ENCODE data around the gene SERPINE1. TPM values are rescaled to one million over a fixed set of nuclear protein-coding genes. Genes with fewer than 3 reads are reported as not detected.

The SERPINE1 gene
- total and polyA plus RNA-seq, 2 of the 8 experiments (the other 6 are each of a cell fraction or from before 2014, with no cell fraction given): 3.7 to 5.6 TPM

DNA sequence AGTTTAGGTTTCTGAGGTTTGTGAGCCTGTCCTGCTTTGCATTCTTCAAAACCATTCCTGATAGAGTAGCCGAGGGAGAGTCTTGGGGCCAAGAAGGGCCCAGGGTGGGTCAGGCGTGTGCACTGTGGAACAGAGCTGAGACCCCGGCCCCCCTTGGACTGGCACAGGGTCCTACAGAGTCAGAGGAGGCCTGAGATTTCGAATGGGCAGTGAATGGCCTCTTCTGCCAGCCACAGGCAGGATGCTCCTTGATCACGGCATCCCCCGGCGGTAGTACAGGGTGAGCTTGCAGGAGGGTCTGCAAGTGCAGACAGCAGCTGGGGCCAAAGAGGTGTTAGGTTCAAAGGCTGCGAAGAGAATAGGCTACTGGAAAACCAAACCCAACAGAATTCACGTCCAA, 37.0 kb upstream of the SERPINE1 start:
- ChIA-PET POLR2A (ENCODE audit: partially characterized antibody) (no interaction called here), CTCF (ENCODE audit: partially characterized antibody) (interaction anchor here (1.3 to 1.9 kb wide), 3 partner anchors 47 to 195 kb away, joined by 4 to 5 read pairs (median 4); no protein-coding TSS in a partner anchor)
- Histone ChIP-seq H2BK12ac (ENCODE audit: low read depth, low read length) (no peak overlapping the region), H4K20me1 (replicated peaks in 1 of 2; ENCODE audit: control insufficient read depth in 1 of 2, insufficient read depth in 2 of 2, low read length in 2 of 2) (no peaks in the 10 kb centered on the region), H3K18ac (ENCODE audit: extremely low read depth, low read length) (no peak overlapping the region), H3K27ac (ENCODE audit: low read depth, low read length) (no peak overlapping the region), H3K4me3 (ENCODE audit: extremely low read depth in 1 of 4, insufficient read depth in 2 of 4, low read depth in 3 of 4, low read length in 4 of 4) (no peak overlapping the region), H3K79me2 (ENCODE audit: control insufficient read depth in 1 of 2, insufficient read depth in 2 of 2, low read length in 2 of 2) (no peaks in the 10 kb centered on the region), H3K27me3 (replicated peaks in 1 of 4; ENCODE audit: control insufficient read depth in 3 of 4, extremely low read depth in 1 of 4, insufficient read depth in 3 of 4, low read length in 3 of 4) (no peaks in the 10 kb centered on the region), H3K4me1 (replicated peaks in 1 of 4; ENCODE audit: control insufficient read depth in 3 of 4, insufficient read depth in 4 of 4, low read length in 3 of 4) (peaks cover 0 to 5% (median 2%) of the 10 kb centered on the region in 4 experiments; a peak in 3 of 7 replicates), H3K14ac (ENCODE audit: insufficient read length) (no peak overlapping the region), H2AK5ac (ENCODE audit: low read depth, low read length) (no peak overlapping the region), H3K9ac (replicated peaks in 1 of 4; ENCODE audit: extremely low read depth in 1 of 4, low read depth in 3 of 4, low read length in 3 of 4) (no peak overlapping the region), H3K36me3 (ENCODE audit: control insufficient read depth in 2 of 4, insufficient read depth in 4 of 4, low read length in 3 of 4) (peaks cover 0 to 19% (median 4%) of the 10 kb centered on the region in 4 experiments; a peak in 5 of 8 replicates), H2BK5ac (ENCODE audit: low read depth, low read length) (no peak overlapping the region), H3K4me2 (ENCODE audit: insufficient read depth in 1 of 2, low read depth in 2 of 2, low read length in 2 of 2) (no peak overlapping the region), H3K79me1 (ENCODE audit: low read depth, low read length) (peaks cover 2% of the 10 kb centered on the region), H3K4ac (replicated peaks; ENCODE audit: insufficient read length, low read depth, low read length) (no peak overlapping the region), H4K8ac (ENCODE audit: extremely low read depth, insufficient read depth, low read length) (no peak overlapping the region), H3K23me2 (ENCODE audit: low read depth, low read length) (peaks cover 4% of the 10 kb centered on the region; the same call in 1 of the 2 replicates), H2BK20ac (ENCODE audit: low read length) (no peak overlapping the region), H2BK120ac (replicated peaks; ENCODE audit: low read depth, low read length) (no peak overlapping the region), H3K56ac (replicated peaks; ENCODE audit: insufficient read length, low read depth, low read length) (no peak overlapping the region), H4K5ac (ENCODE audit: insufficient read length, low read depth, low read length) (no peak overlapping the region), H3K9me3 (ENCODE audit: insufficient read depth in 2 of 2, low read depth in 1 of 2, low read length in 1 of 2) (peaks cover 0 to 6% of the 10 kb centered on the region in 2 experiments; a peak in 1 of 4 replicates), H2BK15ac (ENCODE audit: low read length) (no peak overlapping the region), H2AFZ (ENCODE audit: low read length) (no peak overlapping the region), H4K91ac (replicated peaks; ENCODE audit: insufficient read length, low read length) (no peak overlapping the region), H3K23ac (ENCODE audit: insufficient read length) (no peak overlapping the region)
- FAIRE-seq: no peak
- no peak for DNase-seq (ENCODE audit: low read depth in 1 of 2, low spot score in 2 of 2)
- 95% methylated on average over 9 of the region's 9 CpGs; no CpG with 5 or more reads in 1 of the 2 experiments for WGBS, 2 experiments (ENCODE audit: extremely low coverage in 1 of 2, insufficient coverage in 1 of 2, insufficient read length in 1 of 2, insufficient replicate concordance in 2 of 2, low coverage in 1 of 2, low lambda C conversion rate in 2 of 2, missing lambda C conversion rate in 1 of 2)
- no peak for TF ChIP-seq EP300 (IDR thresholded peaks at IDR 0.05; ENCODE audit: borderline replicate concordance in 1 of 2, low read depth in 2 of 2, low read length in 2 of 2)
- no peak for TF ChIP-seq NANOG (IDR thresholded peaks at IDR 0.05; ENCODE audit: insufficient read depth, low read depth, low read length, poor library complexity, severe bottlenecking)

Measured in H1 (cell line).